ENCODE results near the gene C8G.

Gene C8G

GRCh38 chr9:136910901-136911245 lies 34.2 kb upstream of the C8G start:
- no peak for TF ChIP-seq GATA2 (IDR thresholded peaks at IDR 0.05; ENCODE audit: low read depth, low read length)
- TF ChIP-seq GATA3 (IDR thresholded peaks at IDR 0.05; ENCODE audit: low read depth, low read length): no peak

- TF ChIP-seq GATA2 (IDR thresholded peaks at IDR 0.05; ENCODE audit: low read depth, low read length) (no peak), GATA3 (IDR thresholded peaks at IDR 0.05; ENCODE audit: low read depth, low read length) (no peak)
Measured at GRCh38 chr9:136913701-136914438, 31.2 kb upstream of the C8G start.

- TF ChIP-seq GATA2 (IDR thresholded peaks at IDR 0.05; ENCODE audit: low read depth, low read length): no peak
Measured at GRCh38 chr9:136915632-136916329, 29.3 kb upstream of the C8G start.

GRCh38 chr9:136916330-136917184 lies 28.5 kb upstream of the C8G start:
- no peak for TF ChIP-seq GATA3 (IDR thresholded peaks at IDR 0.05; ENCODE audit: low read depth, low read length)
- no peak for TF ChIP-seq GATA2 (IDR thresholded peaks at IDR 0.05; ENCODE audit: low read depth, low read length)

- TF ChIP-seq GATA2 (IDR thresholded peaks at IDR 0.05; ENCODE audit: low read depth, low read length) (no peak), GATA3 (IDR thresholded peaks at IDR 0.05; ENCODE audit: low read depth, low read length) (no peak)
Measured at GRCh38 chr9:136917902-136918301, 27.1 kb upstream of the C8G start.

GRCh38 chr9:136920069-136920468 lies 25.0 kb upstream of the C8G start:
- TF ChIP-seq GATA3 (IDR thresholded peaks at IDR 0.05; ENCODE audit: low read depth, low read length) (no peak), GATA2 (IDR thresholded peaks at IDR 0.05; ENCODE audit: low read depth, low read length) (no peak)

- TF ChIP-seq GATA3 (IDR thresholded peaks at IDR 0.05; ENCODE audit: low read depth, low read length) (no peak), GATA2 (IDR thresholded peaks at IDR 0.05; ENCODE audit: low read depth, low read length) (no peak)
Measured at GRCh38 chr9:136920734-136921231, 24.3 kb upstream of the C8G start.

- TF ChIP-seq GATA3 (IDR thresholded peaks at IDR 0.05; ENCODE audit: low read depth, low read length): no peak
- TF ChIP-seq GATA2 (IDR thresholded peaks at IDR 0.05; ENCODE audit: low read depth, low read length): no peak
Measured at GRCh38 chr9:136921307-136921706, 23.7 kb upstream of the C8G start.

GRCh38 chr9:136921718-136922117 lies 23.3 kb upstream of the C8G start:
- TF ChIP-seq GATA2 (IDR thresholded peaks at IDR 0.05; ENCODE audit: low read depth, low read length): no peak
- no peak for TF ChIP-seq GATA3 (IDR thresholded peaks at IDR 0.05; ENCODE audit: low read depth, low read length)

- TF ChIP-seq GATA3 (IDR thresholded peaks at IDR 0.05; ENCODE audit: low read depth, low read length) (no peak), GATA2 (IDR thresholded peaks at IDR 0.05; ENCODE audit: low read depth, low read length) (no peak)
Measured at GRCh38 chr9:136922540-136922939, 22.5 kb upstream of the C8G start.

GRCh38 chr9:136923881-136924280 lies 21.2 kb upstream of the C8G start:
- no peak for TF ChIP-seq GATA3 (IDR thresholded peaks at IDR 0.05; ENCODE audit: low read depth, low read length)
- no peak for TF ChIP-seq GATA2 (IDR thresholded peaks at IDR 0.05; ENCODE audit: low read depth, low read length)

- no peak for TF ChIP-seq GATA2 (IDR thresholded peaks at IDR 0.05; ENCODE audit: low read depth, low read length)
- no peak for TF ChIP-seq GATA3 (IDR thresholded peaks at IDR 0.05; ENCODE audit: low read depth, low read length)
Measured at GRCh38 chr9:136925414-136926153, 19.5 kb upstream of the C8G start.

GRCh38 chr9:136926154-136926704 lies 18.8 kb upstream of the C8G start:
- no peak for TF ChIP-seq GATA2 (IDR thresholded peaks at IDR 0.05; ENCODE audit: low read depth, low read length)
- TF ChIP-seq GATA3 (IDR thresholded peaks at IDR 0.05; ENCODE audit: low read depth, low read length): no peak

Data from SH-SY5Y (cell line).